Endothelial cell of umbilical vein (primary cell): ENCODE measurements around the gene LRRC46. TPM values are rescaled to one million over a fixed set of nuclear protein-coding genes. Genes with fewer than 3 reads are reported as not detected.

Experiments
- BruUV-seq: library from RNA; stranded (reverse); fragments of 400-500 nt; replicated peaks from 2 replicates; lab custom pipeline; 2021; lab: Mats Ljungman, UMichigan
- CTCF ChIA-PET: fragments of 300-600, 350-600 bp; sonication (Branson Sonifier 250); formaldehyde crosslinking; loops from one replicate; lab custom pipeline; 2021; ENCODE audit warnings: antibody characterized with exemption, inconsistent platforms; lab: Charles Lee
- POLR2A ChIA-PET: fragments of 300-600, 350-600 bp; sonication (Branson Sonifier 250); formaldehyde crosslinking; loops from one replicate; lab custom pipeline; 2021; ENCODE audit warnings: antibody characterized with exemption, inconsistent platforms; lab: Charles Lee
- DNase-seq: peaks from one replicate; pipeline ENCODE4 v3.0.0-alpha.2; 2011; ENCODE audit warnings: low read depth, low spot score
- FAIRE-seq: peaks from 2 replicates; lab custom pipeline; 2011; peaks lifted over from hg19 to GRCh38; lab: Jason Lieb, UNC
- H2AFZ ChIP-seq: 2 replicates; pipeline ENCODE4 v1.6.0; 2012; ENCODE audit warnings: low read depth, low read length, control low read depth, inconsistent platforms
- H3K27ac ChIP-seq: 2 replicates; pipeline ENCODE4 v1.5.1; 2011; ENCODE audit warnings: low read depth, mild to moderate bottlenecking, control low read depth, low read length, moderate library complexity; ENCODE audit not compliant: insufficient read depth
- H3K27me3 ChIP-seq, 2 experiments: 2 replicates each; pipeline versions ENCODE4 v1.6.0 to v1.6.1; 2011; ENCODE audit warnings: low read length in 2 of 2, mixed read lengths in 1 of 2; ENCODE audit not compliant: control insufficient read depth in 2 of 2, insufficient read depth in 2 of 2
- H3K36me3 ChIP-seq, 2 experiments: 2 replicates in 1 of 2; 3 replicates in 1 of 2; pipeline ENCODE4 v1.5.1; 2011; ENCODE audit warnings: low read length in 2 of 2, mild to moderate bottlenecking in 1 of 2, moderate library complexity in 1 of 2; ENCODE audit not compliant: control insufficient read depth in 2 of 2, insufficient read depth in 2 of 2; ENCODE audit errors: extremely low read depth in 1 of 2
- H3K4me1 ChIP-seq: 3 replicates; pipeline ENCODE4 v1.5.1; 2011; ENCODE audit warnings: mild to moderate bottlenecking, low read length; ENCODE audit not compliant: control insufficient read depth, insufficient read depth; ENCODE audit errors: extremely low read depth
- H3K4me2 ChIP-seq: 2 replicates; pipeline ENCODE4 v1.6.1; 2011; ENCODE audit warnings: low read length, control low read depth, mixed read lengths; ENCODE audit not compliant: insufficient read depth
- H3K4me3 ChIP-seq, 3 experiments: fragments of 200-600 bp in 1 of 3; sonication (generic), shearing (Covaris generic) in 1 of 3; replicated peaks in 1 of 3; 2 replicates each; pipeline ENCODE4 v1.5.1; 2011 to 2016; ENCODE audit warnings: control low read depth in 3 of 3, low read length in 3 of 3, mild to moderate bottlenecking in 2 of 3, inconsistent platforms in 1 of 3, low read depth in 1 of 3, moderate library complexity in 1 of 3; ENCODE audit not compliant: insufficient read depth in 1 of 3
- H3K79me2 ChIP-seq: 2 replicates; pipeline ENCODE4 v1.6.0; 2012; ENCODE audit warnings: low read length, inconsistent platforms; ENCODE audit not compliant: control insufficient read depth, insufficient read depth
- H3K9ac ChIP-seq: replicated peaks from 2 replicates; pipeline ENCODE3; 2011; ENCODE audit warnings: low read length, control low read depth; ENCODE audit not compliant: insufficient read depth; ENCODE audit errors: extremely low read depth
- H3K9me1 ChIP-seq: replicated peaks from 3 replicates; pipeline ENCODE4 v1.6.0; 2011; ENCODE audit warnings: mild to moderate bottlenecking, low read length; ENCODE audit not compliant: control insufficient read depth, insufficient read depth; ENCODE audit errors: extremely low read depth
- H3K9me3 ChIP-seq: replicated peaks from 2 replicates; pipeline ENCODE4 v1.5.1; 2012; ENCODE audit warnings: low read length, inconsistent platforms; ENCODE audit not compliant: control insufficient read depth, insufficient read depth
- H4K20me1 ChIP-seq: replicated peaks from 2 replicates; pipeline ENCODE3; 2011; ENCODE audit warnings: mild to moderate bottlenecking, low read length; ENCODE audit not compliant: control insufficient read depth, insufficient read depth; ENCODE audit errors: extremely low read depth
- EZH2 ChIP-seq: IDR thresholded peaks from 2 replicates; pipeline ENCODE4 v1.6.1; 2012; ENCODE audit warnings: borderline replicate concordance, low read depth, mild to moderate bottlenecking, moderate library complexity, low read length, inconsistent platforms; ENCODE audit not compliant: severe bottlenecking
- FOS ChIP-seq: IDR thresholded peaks from 2 replicates; pipeline ENCODE4 v1.6.1; 2011; ENCODE audit warnings: mild to moderate bottlenecking, low read length, moderate library complexity, borderline replicate concordance; ENCODE audit not compliant: insufficient read depth
- GATA2 ChIP-seq: IDR thresholded peaks from 2 replicates; pipeline ENCODE4 v1.7.0; 2011; ENCODE audit warnings: low read depth, mild to moderate bottlenecking, moderate library complexity, mixed read lengths, low read length; ENCODE audit not compliant: insufficient read length, insufficient read depth
- JUN ChIP-seq: IDR thresholded peaks from 2 replicates; pipeline ENCODE4 v1.6.1; 2011; ENCODE audit warnings: borderline replicate concordance, low read depth; ENCODE audit not compliant: insufficient read length, insufficient read depth
- MYC ChIP-seq: IDR thresholded peaks from one replicate; pipeline ENCODE4 v1.6.1; 2011; ENCODE audit warnings: mild to moderate bottlenecking, low read depth, low read length
- POLR2A ChIP-seq: IDR thresholded peaks from 2 replicates; pipeline ENCODE4 v1.6.1; 2012; ENCODE audit warnings: low read depth, mild to moderate bottlenecking, control low read depth, low read length
- POLR2AphosphoS5 ChIP-seq: IDR thresholded peaks from 2 replicates; pipeline ENCODE4 v1.6.1; 2012; ENCODE audit warnings: low read depth, mild to moderate bottlenecking, control low read depth, low read length, moderate library complexity; ENCODE audit not compliant: insufficient read depth
- dilution Hi-C: fragments of 300-500 bp; cut with MboI; formaldehyde crosslinking; loops from one replicate; pipeline ENCODE4 v1.15.0; 2019; ENCODE audit warnings: low sequenced_read_pairs; ENCODE audit not compliant: extremely low pct_ligation_motif_present
- intact Hi-C: fragments of 100-400 bp; cut with micrococcal nuclease; formaldehyde crosslinking; loops from one replicate; pipeline ENCODE4 v1.10.0; 2022
- polyA plus RNA-seq, 4 experiments: library from polyadenylated mRNA; depleted of rRNA in 3 of 4; stranded (reverse) in 3 of 4; unstranded in 1 of 4; fragments of >200 nt; gene quantifications; 2 replicates each; pipeline versions ENCODE4 v1.2.1 to v1.2.3, GENCODE V29; 2011 to 2012; ENCODE audit warnings: missing spikeins in 1 of 4
- total RNA-seq: library from RNA; stranded (reverse); gene quantifications from 2 replicates; pipeline ENCODE4 v1.2.3, GENCODE V29; 2021
- TF ChIP-seq, protein P1 (sequence below), 2 donors: IDR thresholded peaks; 1 replicate in 1 of 2; 2 replicates in 1 of 2; pipeline ENCODE4 v1.5.1; 2011; ENCODE audit warnings: low read length in 2 of 2, mild to moderate bottlenecking in 2 of 2, moderate library complexity in 2 of 2, control low read depth in 1 of 2, inconsistent platforms in 1 of 2, low read depth in 1 of 2; ENCODE audit not compliant: insufficient read depth in 1 of 2; ENCODE audit errors: extremely low read depth in 1 of 2
- TF ChIP-seq, protein P2 (sequence below): IDR thresholded peaks from 2 replicates; pipeline ENCODE4 v1.6.1; 2011; ENCODE audit not compliant: insufficient read depth, insufficient read length

The LRRC46 gene
- total and polyA plus RNA-seq, 2 donors (not counting 3 experiments of a cell fraction or from before 2014, with no cell fraction given), result 0.36 to 0.42 TPM

- no peak for TF ChIP-seq POLR2A
- no peak for TF ChIP-seq GATA2
- TF ChIP-seq, protein P1, sequence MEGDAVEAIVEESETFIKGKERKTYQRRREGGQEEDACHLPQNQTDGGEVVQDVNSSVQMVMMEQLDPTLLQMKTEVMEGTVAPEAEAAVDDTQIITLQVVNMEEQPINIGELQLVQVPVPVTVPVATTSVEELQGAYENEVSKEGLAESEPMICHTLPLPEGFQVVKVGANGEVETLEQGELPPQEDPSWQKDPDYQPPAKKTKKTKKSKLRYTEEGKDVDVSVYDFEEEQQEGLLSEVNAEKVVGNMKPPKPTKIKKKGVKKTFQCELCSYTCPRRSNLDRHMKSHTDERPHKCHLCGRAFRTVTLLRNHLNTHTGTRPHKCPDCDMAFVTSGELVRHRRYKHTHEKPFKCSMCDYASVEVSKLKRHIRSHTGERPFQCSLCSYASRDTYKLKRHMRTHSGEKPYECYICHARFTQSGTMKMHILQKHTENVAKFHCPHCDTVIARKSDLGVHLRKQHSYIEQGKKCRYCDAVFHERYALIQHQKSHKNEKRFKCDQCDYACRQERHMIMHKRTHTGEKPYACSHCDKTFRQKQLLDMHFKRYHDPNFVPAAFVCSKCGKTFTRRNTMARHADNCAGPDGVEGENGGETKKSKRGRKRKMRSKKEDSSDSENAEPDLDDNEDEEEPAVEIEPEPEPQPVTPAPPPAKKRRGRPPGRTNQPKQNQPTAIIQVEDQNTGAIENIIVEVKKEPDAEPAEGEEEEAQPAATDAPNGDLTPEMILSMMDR (IDR thresholded peaks at IDR 0.05; ENCODE audit: extremely low read depth in 1 of 2, insufficient read depth in 1 of 2, low read depth in 1 of 2, low read length in 2 of 2), result no peak
- TF ChIP-seq POLR2AphosphoS5, result no peak
- TF ChIP-seq MYC, result no peak
- TF ChIP-seq EZH2, result no peak
- TF ChIP-seq, protein P2, sequence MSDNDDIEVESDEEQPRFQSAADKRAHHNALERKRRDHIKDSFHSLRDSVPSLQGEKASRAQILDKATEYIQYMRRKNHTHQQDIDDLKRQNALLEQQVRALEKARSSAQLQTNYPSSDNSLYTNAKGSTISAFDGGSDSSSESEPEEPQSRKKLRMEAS, result no peak
- TF ChIP-seq FOS, result no peak
- no peak for TF ChIP-seq JUN
- H3K27me3 ChIP-seq, result peaks cover 33 to 42% of the 10 kb centered on the region in 2 experiments
- intact Hi-C loops, result no loop called here
- H4K20me1 ChIP-seq, result no peaks in the 10 kb centered on the region
- H2AFZ ChIP-seq, result no peak overlapping the region
- no peaks in the 10 kb centered on the region for H3K36me3 ChIP-seq
- ChIA-PET CTCF (no interaction called here), POLR2A (no interaction called here)
- no peak for FAIRE-seq
- DNase-seq, result no peak
- H3K9me3 ChIP-seq, result no peaks in the 10 kb centered on the region
- H3K9me1 ChIP-seq, result no peaks in the 10 kb centered on the region
- H3K9ac ChIP-seq, result no peak overlapping the region
- H3K79me2 ChIP-seq, result no peaks in the 10 kb centered on the region
- no peak overlapping the region for H3K4me3 ChIP-seq
- dilution Hi-C loops, result no loop called here
- H3K4me2 ChIP-seq, result no peak overlapping the region
- peaks cover 3% of the 10 kb centered on the region for H3K4me1 ChIP-seq
- H3K27ac ChIP-seq, result no peak overlapping the region
- BruUV-seq, result no TSS peak
Measured at GRCh38 chr17:47867813-47868533, 36.5 kb downstream of the LRRC46 start.
